ENCODE measurements around the gene GAGE10.

DNA sequence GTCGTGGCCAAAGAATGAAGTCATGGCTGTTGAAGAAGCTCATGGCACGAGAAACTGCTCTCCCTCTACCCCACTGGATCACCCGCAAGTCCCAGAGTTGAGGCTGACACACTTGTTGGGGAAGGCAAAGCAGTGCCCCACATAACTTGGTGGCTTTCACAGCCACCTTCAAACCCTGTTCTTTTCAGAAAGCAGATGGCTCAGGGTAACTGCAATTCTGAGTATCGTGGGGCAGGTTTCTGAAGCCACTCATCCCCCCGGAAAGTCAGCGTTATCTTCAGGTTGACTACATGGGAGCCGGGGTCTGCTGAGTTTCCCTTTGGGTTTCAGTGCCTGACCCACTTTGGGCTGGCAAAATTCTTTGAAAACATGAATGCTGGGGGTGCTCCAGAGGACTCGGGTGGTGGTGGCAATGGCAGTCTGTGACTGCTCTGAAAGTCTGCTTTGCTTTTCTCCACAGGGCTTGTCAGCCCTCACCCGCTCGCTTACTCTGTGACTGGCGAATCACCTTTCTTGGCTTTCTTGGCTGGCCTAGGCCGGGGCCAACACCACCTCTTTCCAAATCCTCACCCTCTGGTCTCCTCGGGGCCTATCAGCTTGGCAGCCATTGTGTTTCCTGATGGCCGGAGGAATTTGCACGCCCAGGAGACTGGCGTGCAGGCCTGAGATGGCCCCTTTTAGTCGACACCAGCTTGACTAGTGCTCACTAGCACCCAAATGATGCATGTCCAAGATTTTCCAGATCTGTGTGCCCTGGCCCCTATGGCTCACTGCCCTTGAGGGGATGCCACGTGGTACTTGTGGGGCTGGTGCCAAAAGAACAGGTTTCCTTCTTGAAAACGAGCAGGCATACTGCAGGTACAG lies 26.5 kb upstream of the GAGE10 start:
- no peak for TF ChIP-seq POLR2A (IDR thresholded peaks at IDR 0.05)
- TF ChIP-seq, protein P1, sequence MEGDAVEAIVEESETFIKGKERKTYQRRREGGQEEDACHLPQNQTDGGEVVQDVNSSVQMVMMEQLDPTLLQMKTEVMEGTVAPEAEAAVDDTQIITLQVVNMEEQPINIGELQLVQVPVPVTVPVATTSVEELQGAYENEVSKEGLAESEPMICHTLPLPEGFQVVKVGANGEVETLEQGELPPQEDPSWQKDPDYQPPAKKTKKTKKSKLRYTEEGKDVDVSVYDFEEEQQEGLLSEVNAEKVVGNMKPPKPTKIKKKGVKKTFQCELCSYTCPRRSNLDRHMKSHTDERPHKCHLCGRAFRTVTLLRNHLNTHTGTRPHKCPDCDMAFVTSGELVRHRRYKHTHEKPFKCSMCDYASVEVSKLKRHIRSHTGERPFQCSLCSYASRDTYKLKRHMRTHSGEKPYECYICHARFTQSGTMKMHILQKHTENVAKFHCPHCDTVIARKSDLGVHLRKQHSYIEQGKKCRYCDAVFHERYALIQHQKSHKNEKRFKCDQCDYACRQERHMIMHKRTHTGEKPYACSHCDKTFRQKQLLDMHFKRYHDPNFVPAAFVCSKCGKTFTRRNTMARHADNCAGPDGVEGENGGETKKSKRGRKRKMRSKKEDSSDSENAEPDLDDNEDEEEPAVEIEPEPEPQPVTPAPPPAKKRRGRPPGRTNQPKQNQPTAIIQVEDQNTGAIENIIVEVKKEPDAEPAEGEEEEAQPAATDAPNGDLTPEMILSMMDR (IDR thresholded peaks at IDR 0.05) = no peak
- TF ChIP-seq EP300 (IDR thresholded peaks at IDR 0.05) = no peak

All from tibial nerve (tissue), 4 donors.